ENCODE results near the gene MAPK12. TPM values are rescaled to one million over a fixed set of nuclear protein-coding genes. Genes with fewer than 3 reads are reported as not detected.

Gene MAPK12
- total and polyA plus RNA-seq, 2 experiments from 2014 or later = 20.7 to 28.7 TPM

DNA sequence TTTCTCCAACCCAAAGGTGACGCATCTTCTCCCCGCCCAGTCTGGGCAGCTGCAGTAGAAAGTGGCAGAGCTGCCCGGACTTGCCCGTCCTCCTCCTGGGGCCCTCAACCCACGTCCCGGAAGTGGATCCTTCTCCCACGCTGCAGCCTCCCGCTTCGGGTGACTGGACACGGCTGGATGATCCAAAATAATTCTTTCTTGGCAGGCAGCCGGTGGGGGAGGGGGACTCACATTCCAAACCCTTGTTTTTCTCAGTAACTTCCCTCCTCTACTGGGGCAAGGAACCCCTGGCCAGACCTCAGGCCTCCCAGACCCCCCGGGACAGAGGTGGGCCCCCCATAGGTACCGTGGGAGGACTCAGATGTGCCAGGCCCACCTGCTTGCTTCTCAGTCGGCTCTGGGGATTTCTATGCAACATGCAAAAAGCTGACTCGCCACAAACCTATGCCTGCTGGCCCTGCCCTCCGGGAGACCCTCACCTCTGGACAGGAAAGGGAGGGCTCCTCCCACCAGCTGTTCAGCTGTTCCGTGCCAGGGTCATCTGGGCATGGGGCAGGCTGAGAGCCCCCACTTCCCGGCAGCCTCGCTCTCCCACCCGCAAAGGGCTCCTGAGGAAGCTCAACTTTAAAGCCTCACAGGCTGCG is 44.6 kb upstream of the MAPK12 start:
- peak overlapping the region; percentile 94 for H3K9ac ChIP-seq
- in situ Hi-C loops (cut with MboI) = no loop called here
- peak; percentile 98 for DNase-seq
- H3K4me3 ChIP-seq = peak overlapping the region; percentile 92
- H3K27me3 ChIP-seq (replicated peaks; ENCODE audit: insufficient read depth) = no peaks in the 10 kb centered on the region
- no peaks in the 10 kb centered on the region for H3K36me3 ChIP-seq (ENCODE audit: low read depth)
- WGBS, 2 experiments (ENCODE audit: low coverage in 1 of 2, low lambda C conversion rate in 2 of 2, missing lambda C conversion rate in 2 of 2) = 1 to 2% methylated on average over 18 to 20 of the region's 21 CpGs
- H3F3A ChIP-seq (ENCODE audit: insufficient read depth) = peaks cover 12% of the 10 kb centered on the region
- H3K79me2 ChIP-seq (ENCODE audit: insufficient read depth) = peaks cover 59% of the 10 kb centered on the region
- peak overlapping the region; percentile 92 for H3K4me2 ChIP-seq (ENCODE audit: unreplicated experiment)
- H3K9me3 ChIP-seq (ENCODE audit: low read depth) = no peaks in the 10 kb centered on the region
- H3K4me1 ChIP-seq (ENCODE audit: insufficient read depth) = peaks cover 54% of the 10 kb centered on the region
- no peak overlapping the region for H2AFZ ChIP-seq
- no peaks in the 10 kb centered on the region for H4K20me1 ChIP-seq (ENCODE audit: insufficient read depth)
- TF ChIP-seq EZH2phosphoT487 (IDR thresholded peaks at IDR 0.05; ENCODE audit: insufficient read depth, low read depth) = no peak
- TF ChIP-seq EZH2 (IDR thresholded peaks at IDR 0.05; ENCODE audit: insufficient read depth, poor library complexity, severe bottlenecking) = no peak
- peak overlapping the region; percentile 89 for H3K27ac ChIP-seq
- no peaks in the 10 kb centered on the region for H3K9me2 ChIP-seq (ENCODE audit: insufficient read depth)

DNA sequence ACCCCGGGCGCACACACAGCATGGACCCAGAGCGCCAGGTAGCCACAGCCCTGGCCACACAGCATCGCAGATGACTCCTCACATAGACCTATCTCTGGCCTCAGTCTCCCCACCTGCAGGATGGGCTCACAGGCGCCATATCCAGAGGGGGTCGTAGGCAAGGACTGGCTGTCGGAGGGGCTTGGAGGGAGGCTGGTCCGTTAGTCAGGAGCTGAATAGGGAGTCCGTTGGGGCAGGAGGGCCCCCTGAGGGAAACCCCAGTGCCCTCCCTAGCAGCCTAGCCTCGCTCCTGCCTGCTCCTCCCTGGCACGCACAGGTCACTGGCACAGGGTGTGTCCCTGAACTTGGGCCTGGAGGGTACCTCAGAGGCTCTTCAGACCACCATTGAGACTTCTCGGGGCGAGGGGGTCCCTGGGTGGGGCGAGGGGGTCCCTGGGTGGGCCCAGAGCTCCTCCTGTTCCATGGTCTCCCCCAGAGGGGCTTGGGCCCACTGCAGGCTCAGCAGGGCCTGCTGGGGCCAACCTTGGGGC is 44.0 kb upstream of the MAPK12 start:
- Histone ChIP-seq H3K9me3 (ENCODE audit: low read depth) (no peaks in the 10 kb centered on the region), H3K27ac (peak overlapping the region; percentile 89), H4K20me1 (ENCODE audit: insufficient read depth) (no peaks in the 10 kb centered on the region), H2AFZ (no peak overlapping the region), H3K4me1 (ENCODE audit: insufficient read depth) (peaks cover 54% of the 10 kb centered on the region), H3K79me2 (ENCODE audit: insufficient read depth) (peaks cover 65% of the 10 kb centered on the region), H3K4me2 (ENCODE audit: unreplicated experiment) (peak overlapping the region; percentile 92), H3K9ac (peak overlapping the region; percentile 94), H3K4me3 (peak overlapping the region; percentile 92), H3K36me3 (ENCODE audit: low read depth) (no peaks in the 10 kb centered on the region), H3K27me3 (replicated peaks; ENCODE audit: insufficient read depth) (no peaks in the 10 kb centered on the region), H3F3A (ENCODE audit: insufficient read depth) (peaks cover 12% of the 10 kb centered on the region), H3K9me2 (ENCODE audit: insufficient read depth) (no peaks in the 10 kb centered on the region)
- WGBS, 2 experiments (ENCODE audit: low coverage in 1 of 2, low lambda C conversion rate in 2 of 2, missing lambda C conversion rate in 2 of 2) = 54 to 56% methylated on average over 13 to 14 of the region's 14 CpGs
- TF ChIP-seq EZH2phosphoT487 (IDR thresholded peaks at IDR 0.05; ENCODE audit: insufficient read depth, low read depth) (no peak), EZH2 (IDR thresholded peaks at IDR 0.05; ENCODE audit: insufficient read depth, poor library complexity, severe bottlenecking) (no peak)
- DNase-seq = no peak
- in situ Hi-C loops (cut with MboI) = no loop called here

DNA sequence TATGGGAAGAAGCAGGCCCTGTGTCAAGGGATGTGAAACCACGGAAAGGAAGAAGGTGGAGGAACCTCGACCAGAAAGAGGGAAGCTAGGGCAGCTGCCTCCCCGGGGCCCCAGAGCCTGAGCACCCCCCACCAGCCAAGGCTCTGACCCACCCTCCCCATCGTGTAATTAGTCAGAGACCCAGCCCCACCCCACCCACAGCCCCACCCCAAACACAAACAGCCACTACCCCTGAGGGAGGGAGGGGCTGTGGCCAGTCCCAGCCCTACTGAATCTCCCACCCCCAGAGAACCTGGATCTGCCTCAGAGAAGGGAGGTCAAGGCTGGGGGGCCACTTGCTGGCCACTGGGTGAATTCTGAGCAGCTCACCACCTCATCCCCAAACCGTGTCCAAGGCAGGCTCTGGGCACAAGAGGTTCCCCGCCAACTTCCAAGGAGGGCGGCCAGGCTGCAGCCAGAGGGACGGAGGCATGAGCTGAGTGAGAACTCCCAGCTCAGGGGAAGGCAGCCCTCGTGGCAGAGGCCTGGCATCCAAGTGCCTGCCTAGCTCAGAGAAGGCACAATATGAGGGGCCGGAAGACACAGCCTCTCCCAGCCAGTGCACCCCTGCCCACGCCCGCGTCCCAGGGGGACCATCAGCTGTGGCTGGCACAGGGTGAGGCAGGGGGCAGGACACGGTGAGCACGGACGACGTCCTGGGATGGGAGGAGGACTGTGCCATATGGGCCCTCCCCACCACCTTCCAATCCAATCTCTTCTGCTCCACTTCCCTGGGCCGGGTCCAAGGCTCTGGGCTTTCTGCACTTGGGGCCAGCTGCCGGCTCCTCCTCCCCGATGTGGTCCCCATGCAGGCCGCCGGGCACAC is 43.3 kb upstream of the MAPK12 start:
- Histone ChIP-seq H3K9me3 (ENCODE audit: low read depth) (no peaks in the 10 kb centered on the region), H3K9ac (peak overlapping the region; percentile 94), H3K27me3 (replicated peaks; ENCODE audit: insufficient read depth) (no peaks in the 10 kb centered on the region), H3F3A (ENCODE audit: insufficient read depth) (peaks cover 12% of the 10 kb centered on the region), H3K4me2 (ENCODE audit: unreplicated experiment) (peak overlapping the region; percentile 92), H3K79me2 (ENCODE audit: insufficient read depth) (peaks cover 72% of the 10 kb centered on the region), H3K4me3 (peak overlapping the region; percentile 92), H3K27ac (peak overlapping the region; percentile 89), H2AFZ (no peak overlapping the region), H3K9me2 (ENCODE audit: insufficient read depth) (no peaks in the 10 kb centered on the region), H4K20me1 (ENCODE audit: insufficient read depth) (no peaks in the 10 kb centered on the region), H3K36me3 (ENCODE audit: low read depth) (no peaks in the 10 kb centered on the region), H3K4me1 (ENCODE audit: insufficient read depth) (peaks cover 54% of the 10 kb centered on the region)
- in situ Hi-C loops (cut with MboI) = no loop called here
- TF ChIP-seq EZH2 (IDR thresholded peaks at IDR 0.05; ENCODE audit: insufficient read depth, poor library complexity, severe bottlenecking) (no peak), EZH2phosphoT487 (IDR thresholded peaks at IDR 0.05; ENCODE audit: insufficient read depth, low read depth) (no peak)
- DNase-seq = peak; percentile 69
- WGBS, 2 experiments (ENCODE audit: low coverage in 1 of 2, low lambda C conversion rate in 2 of 2, missing lambda C conversion rate in 2 of 2) = 21 to 41% methylated on average over 17 to 19 of the region's 22 CpGs

DNA sequence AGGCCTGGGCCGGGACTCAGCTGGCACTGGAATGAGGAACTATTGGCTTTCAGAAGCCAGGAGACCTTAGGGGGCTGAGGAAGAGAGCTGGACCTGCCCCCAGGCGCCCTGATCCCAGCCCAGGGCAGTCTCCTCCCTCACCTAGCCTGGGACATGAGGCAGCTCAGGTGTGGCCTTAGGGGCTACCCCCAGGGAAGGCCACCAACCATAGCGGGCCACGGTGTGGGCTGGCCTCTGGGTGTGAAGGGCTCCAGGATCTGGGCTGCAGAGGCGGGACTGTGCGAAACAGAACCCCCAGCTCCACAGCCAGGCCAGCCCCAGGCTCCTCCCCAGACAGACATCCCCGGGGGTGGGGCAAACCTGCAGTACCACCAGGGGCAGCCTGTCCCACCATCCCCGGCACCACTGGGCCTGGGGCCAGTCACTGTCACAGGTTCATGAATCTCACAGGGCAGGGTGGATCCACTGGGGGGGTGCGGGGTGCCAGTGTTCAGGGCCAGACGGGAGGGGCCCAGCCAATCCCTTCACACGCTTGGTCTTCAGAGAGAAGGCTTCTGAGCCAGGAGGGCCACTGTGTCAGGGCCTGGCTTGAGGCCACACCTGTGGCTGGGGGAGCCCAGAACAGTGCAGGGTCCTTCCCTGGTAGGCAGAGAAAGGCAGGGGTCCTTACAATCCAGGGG is 42.5 kb upstream of the MAPK12 start:
- peak overlapping the region; percentile 89 for H3K27ac ChIP-seq
- in situ Hi-C loops (cut with MboI) = no loop called here
- no peaks in the 10 kb centered on the region for H3K27me3 ChIP-seq (replicated peaks; ENCODE audit: insufficient read depth)
- peak overlapping the region; percentile 94 for H3K9ac ChIP-seq
- H4K20me1 ChIP-seq (ENCODE audit: insufficient read depth) = no peaks in the 10 kb centered on the region
- DNase-seq = peak; percentile 48
- peaks cover 78% of the 10 kb centered on the region for H3K79me2 ChIP-seq (ENCODE audit: insufficient read depth)
- peaks cover 12% of the 10 kb centered on the region for H3F3A ChIP-seq (ENCODE audit: insufficient read depth)
- no peaks in the 10 kb centered on the region for H3K9me3 ChIP-seq (ENCODE audit: low read depth)
- no peaks in the 10 kb centered on the region for H3K9me2 ChIP-seq (ENCODE audit: insufficient read depth)
- H3K4me3 ChIP-seq = peak overlapping the region; percentile 92
- 69 to 75% methylated on average over 7 to 11 of the region's 11 CpGs for WGBS, 2 experiments (ENCODE audit: low coverage in 1 of 2, low lambda C conversion rate in 2 of 2, missing lambda C conversion rate in 2 of 2)
- peak overlapping the region; percentile 64 for H3K4me2 ChIP-seq (ENCODE audit: unreplicated experiment)
- TF ChIP-seq EZH2 (IDR thresholded peaks at IDR 0.05; ENCODE audit: insufficient read depth, poor library complexity, severe bottlenecking) (no peak), EZH2phosphoT487 (IDR thresholded peaks at IDR 0.05; ENCODE audit: insufficient read depth, low read depth) (no peak)
- H3K36me3 ChIP-seq (ENCODE audit: low read depth) = no peaks in the 10 kb centered on the region
- peaks cover 53% of the 10 kb centered on the region for H3K4me1 ChIP-seq (ENCODE audit: insufficient read depth)
- H2AFZ ChIP-seq = no peak overlapping the region

Data from GM23248 (cell line).